CMK (cell line): ENCODE results near the gene HOXD13.

Source experiments
- DNase-seq: peaks from one replicate; pipeline ENCODE4 v3.0.0-alpha.2; 2010; ENCODE audit warnings: low read depth

Gene HOXD13

DNA sequence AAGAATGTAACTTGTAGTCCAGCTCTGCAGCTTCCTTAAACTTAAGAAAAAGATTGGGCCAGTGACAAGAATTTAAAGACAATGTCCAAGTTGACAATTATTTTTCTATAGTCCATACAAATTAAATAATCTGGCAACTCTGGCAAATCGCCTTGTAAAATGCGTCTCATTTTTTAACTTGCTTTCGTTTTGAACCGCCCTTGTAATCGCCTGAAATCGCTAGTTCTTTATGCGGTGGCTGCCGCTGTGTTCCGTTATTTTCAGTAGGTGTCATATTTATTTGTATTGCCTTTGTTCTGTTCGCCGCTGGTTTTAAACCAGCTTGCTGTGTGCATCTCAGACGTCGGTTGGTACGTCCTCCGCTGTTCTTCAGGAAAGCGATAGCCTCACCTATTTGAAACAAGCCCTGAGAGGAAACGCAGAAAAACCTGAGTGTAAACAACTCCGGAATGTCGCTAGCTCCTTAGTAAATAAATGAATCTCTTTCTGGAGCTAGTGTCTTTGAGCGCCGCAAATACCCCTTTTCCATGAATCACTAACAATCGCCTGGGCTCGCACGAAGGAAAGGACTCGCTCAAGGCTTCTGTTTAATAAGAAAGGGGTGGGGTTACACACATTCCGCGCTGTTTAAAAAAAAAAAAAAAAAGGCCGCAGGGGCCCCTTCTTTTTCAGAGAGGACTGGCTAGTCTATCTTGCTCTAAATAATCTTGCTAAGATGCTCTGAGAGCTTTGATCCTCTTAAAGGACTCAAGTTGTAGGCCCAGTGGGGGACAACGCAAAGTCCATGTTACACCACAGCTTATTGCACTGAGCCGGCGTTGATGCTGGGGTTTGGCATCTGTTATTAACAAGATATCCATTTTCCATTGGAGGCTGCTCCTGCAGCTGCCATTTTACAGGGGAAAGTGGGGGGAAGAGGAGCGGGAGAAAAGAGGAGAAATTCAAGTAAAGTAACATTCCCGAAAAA lies 40.0 kb downstream of the HOXD13 start:
- no peak for DNase-seq

DNA sequence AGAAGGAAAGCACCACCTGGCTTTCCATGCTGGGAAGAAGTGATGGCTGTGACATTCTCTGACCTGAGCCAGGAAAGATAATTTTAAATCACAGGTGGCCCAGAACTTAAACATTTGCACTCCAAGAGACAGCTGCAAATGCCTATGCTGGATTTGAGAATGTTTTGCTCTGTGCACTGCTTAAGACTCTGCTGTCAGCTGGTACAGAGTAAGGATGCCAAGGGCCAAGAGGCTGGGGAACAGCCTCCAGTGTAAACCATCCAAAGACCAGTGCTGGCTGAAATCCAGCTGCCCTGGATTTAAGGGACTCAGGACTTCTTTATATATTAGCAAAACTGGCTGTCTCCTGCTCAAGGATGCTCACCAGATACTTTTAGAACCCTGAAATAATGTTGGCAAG lies 40.9 kb downstream of the HOXD13 start:
- no peak for DNase-seq

DNA sequence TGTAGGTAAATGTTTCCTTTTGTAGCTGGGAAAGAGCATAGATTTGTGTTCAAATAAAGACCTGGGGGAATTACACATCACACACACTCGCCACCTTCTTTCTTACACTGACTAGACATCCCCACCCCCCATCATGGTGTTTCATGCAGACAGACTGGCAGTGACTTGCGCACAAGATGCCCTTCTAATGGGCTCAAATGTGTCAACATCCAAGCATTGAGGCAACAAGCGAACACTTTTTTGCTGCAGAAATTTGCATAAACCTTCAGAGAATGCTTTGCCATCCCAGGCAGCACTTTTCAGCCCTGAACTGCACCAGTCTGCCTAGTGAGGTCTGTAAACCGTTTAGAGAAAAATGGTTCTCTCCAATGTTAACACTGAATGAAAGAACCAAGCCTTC lies 41.5 kb downstream of the HOXD13 start:
- no peak for DNase-seq

DNA sequence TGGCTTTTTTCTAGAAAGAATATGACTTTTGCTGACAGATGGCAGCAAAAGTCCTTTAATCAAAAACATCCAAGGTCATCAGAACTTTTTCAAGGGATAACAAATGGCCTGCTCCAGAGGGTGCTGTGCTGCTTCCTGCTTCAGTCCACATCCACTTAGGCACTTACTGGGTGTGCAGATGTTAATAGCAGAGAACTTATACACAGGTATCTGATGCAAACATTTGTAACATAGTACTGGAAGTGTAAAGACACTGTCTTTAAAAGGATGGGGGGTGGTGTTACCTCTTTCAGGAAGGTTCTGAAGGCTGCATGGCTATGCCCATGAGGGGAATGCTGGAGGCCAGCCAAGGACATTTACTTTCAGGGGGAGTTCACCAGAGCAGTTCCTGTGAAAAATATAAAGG lies 42.5 kb downstream of the HOXD13 start:
- no peak for DNase-seq

DNA sequence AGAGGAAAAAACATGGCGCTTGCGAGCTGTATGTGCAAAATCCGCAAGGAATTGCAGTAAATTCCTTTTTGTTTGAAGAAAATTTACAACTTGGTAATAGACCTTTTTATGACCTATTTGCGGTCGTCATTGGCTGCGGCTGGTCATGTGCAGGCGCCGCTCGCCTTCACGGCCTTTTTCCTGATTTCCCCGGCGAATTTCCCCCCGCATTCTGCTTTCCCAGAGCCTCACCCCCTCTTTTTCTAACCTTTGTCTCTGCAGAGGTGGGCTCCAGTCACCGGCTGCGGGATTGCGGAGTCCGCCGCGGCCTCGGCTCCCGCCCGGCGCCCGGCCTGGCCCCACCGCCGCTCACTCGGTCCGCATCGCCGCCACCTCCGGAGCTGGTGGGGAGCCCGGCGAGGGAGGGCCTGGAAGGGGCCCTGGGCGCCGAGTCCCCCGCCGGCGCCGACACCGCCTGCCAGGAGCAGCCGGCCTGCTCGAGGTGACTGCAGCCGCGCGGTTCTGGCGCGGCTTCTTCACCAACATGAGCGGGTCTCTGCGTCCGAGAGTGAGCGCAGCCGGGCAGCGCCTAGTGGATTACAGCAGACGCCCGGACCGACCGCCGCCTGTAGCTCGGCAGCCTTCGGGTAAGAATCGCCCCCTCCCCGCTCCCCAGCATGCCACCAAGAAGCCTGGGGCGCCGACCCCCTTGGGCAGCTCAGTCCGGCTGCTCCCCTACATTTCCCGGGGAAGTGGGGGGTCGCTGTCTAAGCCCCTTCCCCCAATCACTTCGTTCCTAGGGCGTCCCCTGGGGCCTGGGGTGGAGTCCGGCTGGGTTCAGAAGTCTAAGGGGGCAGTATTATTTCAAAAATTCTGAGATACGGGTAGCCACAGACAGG lies 44.1 kb downstream of the HOXD13 start:
- no peak for DNase-seq

DNA sequence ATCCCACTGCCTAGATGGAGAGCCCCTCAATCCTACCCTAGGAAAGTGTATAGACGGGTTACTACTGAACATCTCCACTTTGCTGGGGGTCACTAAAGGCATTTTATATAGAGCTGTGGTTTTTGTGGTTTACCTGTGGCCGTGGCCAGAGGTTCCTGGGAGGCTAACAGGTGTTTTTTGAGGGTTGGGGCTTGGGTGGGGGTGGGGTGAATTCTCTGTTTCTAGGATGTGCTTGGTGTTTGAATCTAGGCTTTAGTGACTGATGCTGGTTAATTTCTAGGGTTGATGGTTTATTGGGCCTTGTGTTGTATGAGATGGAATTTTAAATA lies 44.7 kb downstream of the HOXD13 start:
- DNase-seq: no peak

DNA sequence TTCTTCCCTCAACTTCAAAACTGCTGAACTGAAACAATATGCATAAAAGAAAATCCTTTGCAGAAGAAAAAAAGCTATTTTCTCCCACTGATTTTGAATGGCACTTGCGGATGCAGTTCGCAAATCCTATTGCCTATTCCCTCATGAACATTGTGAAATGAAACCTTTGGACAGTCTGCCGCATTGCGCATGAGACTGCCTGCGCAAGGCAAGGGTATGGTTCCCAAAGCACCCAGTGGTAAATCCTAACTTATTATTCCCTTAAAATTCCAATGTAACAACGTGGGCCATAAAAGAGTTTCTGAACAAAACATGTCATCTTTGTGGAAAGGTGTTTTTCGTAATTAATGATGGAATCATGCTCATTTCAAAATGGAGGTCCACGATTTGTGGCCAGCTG lies 45.4 kb downstream of the HOXD13 start:
- DNase-seq: no peak

DNA sequence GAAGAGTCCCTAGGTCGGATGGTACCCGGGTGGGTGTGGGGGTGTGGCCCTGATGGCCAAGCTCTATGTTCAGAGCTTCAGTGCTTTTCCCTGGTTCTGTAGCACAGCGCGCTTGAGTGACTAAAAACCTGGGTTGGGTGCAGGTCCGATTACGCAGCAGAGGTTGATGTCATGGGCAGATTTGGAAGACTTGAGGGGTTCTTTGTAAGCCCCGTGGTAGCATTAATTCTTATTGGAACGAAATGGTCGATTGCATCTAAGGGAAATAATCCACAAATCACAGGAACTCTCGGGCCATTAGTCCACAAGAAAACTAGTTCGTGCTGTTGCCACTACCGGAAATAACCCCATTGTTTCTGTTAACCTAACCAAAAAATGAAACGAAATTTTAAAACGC lies 46.0 kb downstream of the HOXD13 start:
- no peak for DNase-seq

DNA sequence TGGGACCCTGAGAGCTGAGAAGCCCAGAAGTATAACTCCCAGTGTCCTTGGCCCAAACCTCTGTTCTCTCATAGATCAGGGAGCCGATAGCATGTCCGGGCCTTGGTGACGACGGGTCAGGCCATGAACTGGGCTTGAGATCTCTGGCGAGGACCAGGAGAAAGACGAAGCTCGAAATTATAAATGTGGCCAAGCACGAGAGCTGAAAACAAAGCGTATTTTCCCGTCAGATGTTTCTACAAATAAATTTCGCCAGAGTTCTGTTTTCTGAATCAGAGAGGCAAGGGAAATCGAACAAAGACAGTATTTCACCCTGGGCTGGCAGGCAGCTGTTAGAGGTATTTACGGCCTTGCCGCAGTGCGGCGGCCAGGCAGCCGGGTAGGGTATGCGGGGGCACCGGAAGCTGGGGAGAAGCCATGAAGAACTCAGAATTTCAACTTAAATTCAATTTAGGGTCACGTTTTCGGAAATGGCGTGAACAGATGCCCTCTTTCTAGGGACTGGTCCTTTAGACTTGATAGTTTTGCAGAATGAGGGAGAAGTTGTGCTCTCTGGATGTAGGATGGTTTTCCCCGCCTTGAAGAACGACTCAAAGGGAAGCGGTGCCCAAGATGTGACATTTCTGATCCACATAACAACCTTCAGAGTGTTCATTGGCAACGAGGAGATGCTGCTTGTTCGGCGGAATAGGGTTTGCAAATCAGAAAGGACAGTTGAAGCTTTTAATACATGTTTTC lies 46.6 kb downstream of the HOXD13 start:
- no peak for DNase-seq

DNA sequence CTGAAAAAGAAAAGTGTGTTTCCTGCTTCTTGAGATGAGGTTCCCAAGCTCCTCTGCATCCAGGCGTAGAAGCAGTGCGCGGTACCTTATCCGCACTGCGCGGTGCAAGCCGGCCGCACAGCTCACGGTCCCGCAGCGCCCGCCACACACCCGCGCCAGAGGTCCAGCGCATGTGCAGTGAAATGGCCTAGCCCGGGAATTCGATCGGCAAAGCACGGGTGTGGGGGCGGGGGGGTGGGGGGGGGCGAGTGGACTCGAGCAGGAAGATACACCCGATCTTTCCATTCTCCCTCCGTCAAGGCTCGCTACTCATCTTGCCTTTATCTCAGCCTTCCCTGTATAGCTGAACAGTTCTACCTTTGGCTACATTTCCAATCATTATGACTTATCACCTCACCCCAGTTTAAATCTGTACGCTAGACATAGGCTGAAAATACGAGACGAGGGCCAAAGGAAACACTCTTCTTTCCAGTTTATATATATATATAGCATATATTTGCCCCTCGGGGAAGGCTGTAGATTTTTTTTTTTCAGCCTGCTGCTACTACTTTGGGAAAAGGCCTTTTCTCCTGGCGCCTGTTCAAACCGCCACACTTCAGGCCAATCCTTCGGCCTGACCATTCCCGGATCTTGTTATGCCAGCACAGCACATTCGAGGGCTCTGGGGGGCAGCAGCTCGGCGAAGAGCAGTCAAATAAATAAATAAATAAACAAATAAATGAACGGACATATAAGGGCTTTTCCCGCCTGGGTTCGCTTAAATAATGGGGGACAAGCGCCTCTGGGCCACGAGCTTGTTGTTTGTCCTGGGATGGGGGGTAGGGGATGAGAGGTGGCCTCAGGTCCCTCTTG lies 47.4 kb downstream of the HOXD13 start:
- DNase-seq: no peak

DNA sequence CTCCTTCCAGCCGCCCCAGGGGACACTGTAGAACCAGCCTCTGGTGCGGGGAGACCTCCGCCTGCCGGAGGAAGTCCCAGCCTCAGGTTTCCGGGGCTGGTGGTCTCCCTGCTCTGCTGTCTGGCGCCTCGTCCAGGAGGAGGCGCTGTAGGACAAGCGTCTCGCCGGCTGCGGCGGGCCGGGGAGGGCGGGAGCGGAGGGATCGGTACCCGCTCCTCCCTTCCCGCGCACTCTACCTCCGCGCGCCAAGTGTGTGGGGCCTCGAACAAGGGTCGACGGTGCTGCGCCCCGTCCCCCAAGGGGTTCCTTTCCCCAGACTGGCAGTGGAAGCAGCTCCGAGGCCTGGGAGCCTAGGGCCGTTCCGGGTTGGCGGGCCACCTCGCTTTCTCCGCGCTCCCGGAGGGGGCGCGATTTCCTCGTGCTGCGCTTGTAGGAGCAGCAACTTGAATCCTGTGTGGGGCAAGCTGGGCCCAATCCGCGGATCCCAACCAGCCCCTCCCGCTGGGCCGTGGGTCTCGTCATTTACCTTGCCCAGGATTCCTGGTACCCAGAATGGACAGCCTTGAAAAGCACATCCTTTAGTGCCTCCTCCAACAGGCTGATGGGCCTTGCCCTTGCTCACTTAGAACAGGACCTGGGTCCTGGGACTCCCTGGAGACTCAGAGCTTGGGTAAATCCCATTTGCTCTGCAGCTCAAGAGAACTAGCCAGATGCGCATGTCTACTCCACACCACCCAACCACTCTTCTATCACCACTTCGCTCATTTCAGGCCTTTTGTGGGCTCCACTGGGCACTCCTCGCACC lies 48.2 kb downstream of the HOXD13 start:
- DNase-seq: peak; percentile 48

DNA sequence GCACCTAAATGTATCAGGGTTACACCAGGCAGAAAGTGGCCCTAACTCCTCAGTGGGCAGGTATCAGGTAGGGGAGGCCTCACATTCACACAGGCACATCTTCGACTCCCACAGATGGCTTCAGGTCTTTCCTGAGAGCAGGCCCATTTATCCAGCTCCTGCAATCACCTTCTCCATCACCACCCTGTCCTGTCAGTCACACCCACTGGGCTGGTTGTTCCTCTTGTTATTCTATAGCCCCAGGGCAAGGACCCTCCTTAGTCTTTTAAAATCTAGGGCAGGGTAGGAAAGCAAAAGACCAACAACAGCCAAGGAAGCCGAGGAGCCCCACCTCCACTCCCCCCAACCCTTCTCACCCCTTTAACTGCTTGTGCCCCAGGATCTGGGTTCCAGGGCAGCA lies 49.8 kb downstream of the HOXD13 start:
- no peak for DNase-seq
